Endothelial cell of umbilical vein (primary cell): ENCODE measurements around the gene ADAMTS17. TPM values are rescaled to one million over a fixed set of nuclear protein-coding genes. Genes with fewer than 3 reads are reported as not detected.

ENCODE experiments used
- BruUV-seq: library from RNA; stranded (reverse); fragments of 400-500 nt; replicated peaks from 2 replicates; lab custom pipeline; 2021; lab: Mats Ljungman, UMichigan
- CTCF ChIA-PET: fragments of 300-600, 350-600 bp; sonication (Branson Sonifier 250); formaldehyde crosslinking; loops from one replicate; lab custom pipeline; 2021; ENCODE audit warnings: antibody characterized with exemption, inconsistent platforms; lab: Charles Lee
- POLR2A ChIA-PET: fragments of 300-600, 350-600 bp; sonication (Branson Sonifier 250); formaldehyde crosslinking; loops from one replicate; lab custom pipeline; 2021; ENCODE audit warnings: antibody characterized with exemption, inconsistent platforms; lab: Charles Lee
- DNase-seq: peaks from one replicate; pipeline ENCODE4 v3.0.0-alpha.2; 2011; ENCODE audit warnings: low read depth, low spot score
- FAIRE-seq: peaks from 2 replicates; lab custom pipeline; 2011; peaks lifted over from hg19 to GRCh38; lab: Jason Lieb, UNC
- H2AFZ ChIP-seq: 2 replicates; pipeline ENCODE4 v1.6.0; 2012; ENCODE audit warnings: low read depth, low read length, control low read depth, inconsistent platforms
- H3K27ac ChIP-seq: 2 replicates; pipeline ENCODE4 v1.5.1; 2011; ENCODE audit warnings: low read depth, mild to moderate bottlenecking, control low read depth, low read length, moderate library complexity; ENCODE audit not compliant: insufficient read depth
- H3K27me3 ChIP-seq, 2 experiments: 2 replicates each; pipeline versions ENCODE4 v1.6.0 to v1.6.1; 2011; ENCODE audit warnings: low read length in 2 of 2, mixed read lengths in 1 of 2; ENCODE audit not compliant: control insufficient read depth in 2 of 2, insufficient read depth in 2 of 2
- H3K36me3 ChIP-seq, 2 experiments: 2 replicates in 1 of 2; 3 replicates in 1 of 2; pipeline ENCODE4 v1.5.1; 2011; ENCODE audit warnings: low read length in 2 of 2, mild to moderate bottlenecking in 1 of 2, moderate library complexity in 1 of 2; ENCODE audit not compliant: control insufficient read depth in 2 of 2, insufficient read depth in 2 of 2; ENCODE audit errors: extremely low read depth in 1 of 2
- H3K4me1 ChIP-seq: 3 replicates; pipeline ENCODE4 v1.5.1; 2011; ENCODE audit warnings: mild to moderate bottlenecking, low read length; ENCODE audit not compliant: control insufficient read depth, insufficient read depth; ENCODE audit errors: extremely low read depth
- H3K4me2 ChIP-seq: 2 replicates; pipeline ENCODE4 v1.6.1; 2011; ENCODE audit warnings: low read length, control low read depth, mixed read lengths; ENCODE audit not compliant: insufficient read depth
- H3K4me3 ChIP-seq, 3 experiments: fragments of 200-600 bp in 1 of 3; sonication (generic), shearing (Covaris generic) in 1 of 3; replicated peaks in 1 of 3; 2 replicates each; pipeline ENCODE4 v1.5.1; 2011 to 2016; ENCODE audit warnings: control low read depth in 3 of 3, low read length in 3 of 3, mild to moderate bottlenecking in 2 of 3, inconsistent platforms in 1 of 3, low read depth in 1 of 3, moderate library complexity in 1 of 3; ENCODE audit not compliant: insufficient read depth in 1 of 3
- H3K79me2 ChIP-seq: 2 replicates; pipeline ENCODE4 v1.6.0; 2012; ENCODE audit warnings: low read length, inconsistent platforms; ENCODE audit not compliant: control insufficient read depth, insufficient read depth
- H3K9ac ChIP-seq: replicated peaks from 2 replicates; pipeline ENCODE3; 2011; ENCODE audit warnings: low read length, control low read depth; ENCODE audit not compliant: insufficient read depth; ENCODE audit errors: extremely low read depth
- H3K9me1 ChIP-seq: replicated peaks from 3 replicates; pipeline ENCODE4 v1.6.0; 2011; ENCODE audit warnings: mild to moderate bottlenecking, low read length; ENCODE audit not compliant: control insufficient read depth, insufficient read depth; ENCODE audit errors: extremely low read depth
- H3K9me3 ChIP-seq: replicated peaks from 2 replicates; pipeline ENCODE4 v1.5.1; 2012; ENCODE audit warnings: low read length, inconsistent platforms; ENCODE audit not compliant: control insufficient read depth, insufficient read depth
- H4K20me1 ChIP-seq: replicated peaks from 2 replicates; pipeline ENCODE3; 2011; ENCODE audit warnings: mild to moderate bottlenecking, low read length; ENCODE audit not compliant: control insufficient read depth, insufficient read depth; ENCODE audit errors: extremely low read depth
- CTCF ChIP-seq, 2 donors: IDR thresholded peaks; 1 replicate in 1 of 2; 2 replicates in 1 of 2; pipeline ENCODE4 v1.5.1; 2011; ENCODE audit warnings: low read length in 2 of 2, mild to moderate bottlenecking in 2 of 2, moderate library complexity in 2 of 2, control low read depth in 1 of 2, inconsistent platforms in 1 of 2, low read depth in 1 of 2; ENCODE audit not compliant: insufficient read depth in 1 of 2; ENCODE audit errors: extremely low read depth in 1 of 2
- EZH2 ChIP-seq: IDR thresholded peaks from 2 replicates; pipeline ENCODE4 v1.6.1; 2012; ENCODE audit warnings: borderline replicate concordance, low read depth, mild to moderate bottlenecking, moderate library complexity, low read length, inconsistent platforms; ENCODE audit not compliant: severe bottlenecking
- FOS ChIP-seq: IDR thresholded peaks from 2 replicates; pipeline ENCODE4 v1.6.1; 2011; ENCODE audit warnings: mild to moderate bottlenecking, low read length, moderate library complexity, borderline replicate concordance; ENCODE audit not compliant: insufficient read depth
- GATA2 ChIP-seq: IDR thresholded peaks from 2 replicates; pipeline ENCODE4 v1.7.0; 2011; ENCODE audit warnings: low read depth, mild to moderate bottlenecking, moderate library complexity, mixed read lengths, low read length; ENCODE audit not compliant: insufficient read length, insufficient read depth
- JUN ChIP-seq: IDR thresholded peaks from 2 replicates; pipeline ENCODE4 v1.6.1; 2011; ENCODE audit warnings: borderline replicate concordance, low read depth; ENCODE audit not compliant: insufficient read length, insufficient read depth
- MAX ChIP-seq: IDR thresholded peaks from 2 replicates; pipeline ENCODE4 v1.6.1; 2011; ENCODE audit not compliant: insufficient read depth, insufficient read length
- MYC ChIP-seq: IDR thresholded peaks from one replicate; pipeline ENCODE4 v1.6.1; 2011; ENCODE audit warnings: mild to moderate bottlenecking, low read depth, low read length
- POLR2A ChIP-seq: IDR thresholded peaks from 2 replicates; pipeline ENCODE4 v1.6.1; 2012; ENCODE audit warnings: low read depth, mild to moderate bottlenecking, control low read depth, low read length
- POLR2AphosphoS5 ChIP-seq: IDR thresholded peaks from 2 replicates; pipeline ENCODE4 v1.6.1; 2012; ENCODE audit warnings: low read depth, mild to moderate bottlenecking, control low read depth, low read length, moderate library complexity; ENCODE audit not compliant: insufficient read depth
- dilution Hi-C: fragments of 300-500 bp; cut with MboI; formaldehyde crosslinking; loops from one replicate; pipeline ENCODE4 v1.15.0; 2019; ENCODE audit warnings: low sequenced_read_pairs; ENCODE audit not compliant: extremely low pct_ligation_motif_present
- intact Hi-C: fragments of 100-400 bp; cut with micrococcal nuclease; formaldehyde crosslinking; loops from one replicate; pipeline ENCODE4 v1.10.0; 2022
- polyA plus RNA-seq, 4 experiments: library from polyadenylated mRNA; depleted of rRNA in 3 of 4; stranded (reverse) in 3 of 4; unstranded in 1 of 4; fragments of >200 nt; gene quantifications; 2 replicates each; pipeline versions ENCODE4 v1.2.1 to v1.2.3, GENCODE V29; 2011 to 2012; ENCODE audit warnings: missing spikeins in 1 of 4
- total RNA-seq: library from RNA; stranded (reverse); gene quantifications from 2 replicates; pipeline ENCODE4 v1.2.3, GENCODE V29; 2021

ADAMTS17 gene
- total and polyA plus RNA-seq, 2 donors (not counting 3 experiments of a cell fraction or from before 2014, with no cell fraction given) = 0.12 TPM; not detected in 1

- intact Hi-C loops = loop anchor here (10.0 kb wide), 1 partner anchor 565 kb away; the partner anchor contains the start of genes ASB7 and LINS1
Measured at GRCh38 chr15:100039994-100040393, 301.8 kb downstream of the ADAMTS17 start.

More at GRCh38 chr15:100039994-100040393, 301.8 kb downstream of the ADAMTS17 start:
- Histone ChIP-seq H3K79me2 (no peaks in the 10 kb centered on the region), H3K4me1 (peaks cover 18% of the 10 kb centered on the region), H3K27ac (no peak overlapping the region), H2AFZ (no peak overlapping the region), H3K27me3 (no peaks in the 10 kb centered on the region), H3K9me1 (no peaks in the 10 kb centered on the region), H3K9ac (no peak overlapping the region), H4K20me1 (no peaks in the 10 kb centered on the region), H3K4me2 (no peak overlapping the region), H3K4me3 (no peak overlapping the region), H3K36me3 (no peaks in the 10 kb centered on the region), H3K9me3 (no peaks in the 10 kb centered on the region)
- no peak for FAIRE-seq
- CTCF ChIA-PET = no interaction called here
- POLR2A ChIA-PET = no interaction called here
- no peak for DNase-seq
- no TSS peak for BruUV-seq
- TF ChIP-seq CTCF (IDR thresholded peaks at IDR 0.05; ENCODE audit: extremely low read depth in 1 of 2, insufficient read depth in 1 of 2, low read depth in 1 of 2, low read length in 2 of 2) (no peak), GATA2 (no peak), POLR2AphosphoS5 (no peak), EZH2 (no peak), FOS (no peak), POLR2A (no peak), MYC (no peak), JUN (no peak), MAX (no peak)
- dilution Hi-C loops = no loop called here
